HG03280 (cell line): ENCODE results near the gene MDM2.

ENCODE experiments used
- ATAC-seq: cut with Tn5 transposase; IDR thresholded peaks from one replicate; pipeline ENCODE4 v1.9.1; 2021; ENCODE audit warnings: mild to moderate bottlenecking, moderate library complexity; ENCODE audit not compliant: unreplicated experiment

Gene MDM2

GRCh38 chr12:68850390-68850789, 42.4 kb downstream of the MDM2 start:
- ATAC-seq, result no peak

GRCh38 chr12:68851592-68852306, 43.8 kb downstream of the MDM2 start:
- ATAC-seq, result no peak

- no peak for ATAC-seq
Observed at GRCh38 chr12:68853396-68854077, 45.6 kb downstream of the MDM2 start.

GRCh38 chr12:68854078-68854468, 46.1 kb downstream of the MDM2 start:
- no peak for ATAC-seq

GRCh38 chr12:68854554-68854953, 46.6 kb downstream of the MDM2 start:
- ATAC-seq, result no peak

- no peak for ATAC-seq
Observed at GRCh38 chr12:68855111-68855510, 47.1 kb downstream of the MDM2 start.

GRCh38 chr12:68855771-68856170, 47.8 kb downstream of the MDM2 start:
- ATAC-seq, result no peak

GRCh38 chr12:68856510-68856909, 48.5 kb downstream of the MDM2 start:
- ATAC-seq, result no peak

GRCh38 chr12:68861890-68862289, 53.9 kb downstream of the MDM2 start:
- ATAC-seq, result no peak

GRCh38 chr12:68863109-68863770, 55.3 kb downstream of the MDM2 start:
- no peak for ATAC-seq

- ATAC-seq, result peak; percentile 92
Observed at GRCh38 chr12:68863886-68864454, 56.0 kb downstream of the MDM2 start.

- ATAC-seq, result no peak
Observed at GRCh38 chr12:68864604-68865003, 56.6 kb downstream of the MDM2 start.

GRCh38 chr12:68865399-68866164, 57.6 kb downstream of the MDM2 start:
- ATAC-seq, result no peak

GRCh38 chr12:68866950-68867349, 59.0 kb downstream of the MDM2 start:
- no peak for ATAC-seq

- no peak for ATAC-seq
Observed at GRCh38 chr12:68867606-68868005, 59.6 kb downstream of the MDM2 start.

GRCh38 chr12:68868043-68868790, 60.2 kb downstream of the MDM2 start:
- no peak for ATAC-seq

GRCh38 chr12:68870011-68870410, 62.0 kb downstream of the MDM2 start:
- ATAC-seq, result no peak

GRCh38 chr12:68870443-68870842, 62.5 kb downstream of the MDM2 start:
- no peak for ATAC-seq

GRCh38 chr12:68871396-68871795, 63.4 kb downstream of the MDM2 start:
- ATAC-seq, result no peak

GRCh38 chr12:68871921-68872320, 63.9 kb downstream of the MDM2 start:
- no peak for ATAC-seq
